Measurements from ENCODE around the gene PROSER2. TPM values are rescaled to one million over a fixed set of nuclear protein-coding genes. Genes with fewer than 3 reads are reported as not detected.

PROSER2 gene
- total and polyA plus RNA-seq, 12 donors = 0.34 to 1.6 (median 0.76) TPM

GRCh38 chr10:11910102-11910501 lies 86.9 kb downstream of the PROSER2 start:
- Histone ChIP-seq H3K27ac (no peak overlapping the region), H3K4me1 (no peaks in the 10 kb centered on the region), H3K4me3 (no peak overlapping the region), H3K36me3 (no peaks in the 10 kb centered on the region), H3K9me3 (no peaks in the 10 kb centered on the region), H3K27me3 (peaks cover 0 to 3% (median 0%) of the 10 kb centered on the region in 7 donors)
- 81 to 87% methylated on average over 10 of the region's 10 CpGs for WGBS, 2 donors
- no peak for DNase-seq
- ATAC-seq = no peak
- intact Hi-C loops (cut with DNase I) = no loop called here
- no peak for TF ChIP-seq CTCF (IDR thresholded peaks at IDR 0.05)

GRCh38 chr10:11913079-11913641 lies 90.0 kb downstream of the PROSER2 start:
- Histone ChIP-seq H3K36me3 (no peaks in the 10 kb centered on the region), H3K27me3 (peaks cover 0 to 3% (median 0%) of the 10 kb centered on the region in 7 donors), H3K4me3 (no peak overlapping the region), H3K27ac (no peak overlapping the region), H3K4me1 (no peaks in the 10 kb centered on the region), H3K9me3 (no peaks in the 10 kb centered on the region)
- peak in 1 of 8 donors; percentile 13 for ATAC-seq
- 57 to 59% methylated on average over 11 of the region's 11 CpGs for WGBS, 2 donors
- intact Hi-C loops (cut with DNase I) = no loop called here
- no peak for DNase-seq
- TF ChIP-seq CTCF (IDR thresholded peaks at IDR 0.05) = no peak

- H3K27ac ChIP-seq = no peak overlapping the region
- TF ChIP-seq CTCF (IDR thresholded peaks at IDR 0.05) = no peak
- DNase-seq (no peak), ATAC-seq (no peak)
- WGBS, 2 donors = 81 to 82% methylated on average over 8 of the region's 8 CpGs
- H3K4me1 ChIP-seq = no peaks in the 10 kb centered on the region
- intact Hi-C loops (cut with DNase I) = no loop called here
- no peak overlapping the region for H3K4me3 ChIP-seq
- H3K27me3 ChIP-seq = no peaks in the 10 kb centered on the region
- peaks cover 0 to 51% (median 25%) of the 10 kb centered on the region in 9 donors for H3K36me3 ChIP-seq
- no peaks in the 10 kb centered on the region for H3K9me3 ChIP-seq
Observed at GRCh38 chr10:11918384-11918783, 95.2 kb downstream of the PROSER2 start.

- 91 to 94% methylated on average over 7 of the region's 7 CpGs for WGBS, 2 donors
- TF ChIP-seq CTCF (IDR thresholded peaks at IDR 0.05) = no peak
- intact Hi-C loops (cut with DNase I) = no loop called here
Observed at GRCh38 chr10:11919271-11919670, 96.1 kb downstream of the PROSER2 start.

More at GRCh38 chr10:11919271-11919670, 96.1 kb downstream of the PROSER2 start:
- Histone ChIP-seq H3K36me3 (peaks cover 0 to 60% (median 25%) of the 10 kb centered on the region in 9 donors), H3K4me1 (no peaks in the 10 kb centered on the region), H3K27me3 (no peaks in the 10 kb centered on the region), H3K9me3 (no peaks in the 10 kb centered on the region), H3K27ac (no peak overlapping the region), H3K4me3 (no peak overlapping the region)
- no peak for DNase-seq
- ATAC-seq = no peak

Other genes starting within 250 kb of the PROSER2 start
- 10 to 100 TPM in 2 of 10 donors, 1 to 10 TPM in 8; 5.7 to 11.1 (median 8.9) TPM for gene USP6NL, start 211.7 kb upstream of the PROSER2 start, total RNA-seq
- 1 to 10 TPM; 1.8 to 4.1 TPM for gene USP6NL, start 211.7 kb upstream of the PROSER2 start, polyA plus RNA-seq
- 100 to 1,000 TPM in 2 of 10 donors, 10 to 100 TPM in 8; 39.6 to 114 (median 57.1) TPM for gene ECHDC3, start 81.0 kb upstream of the PROSER2 start, total RNA-seq
- gene ECHDC3, start 81.0 kb upstream of the PROSER2 start, polyA plus RNA-seq = 10 to 100 TPM; 15.0 to 83.1 TPM
- gene UPF2, start 219.5 kb downstream of the PROSER2 start, total RNA-seq = 10 to 100 TPM; 12.1 to 20.2 (median 16.0) TPM
- 10 to 100 TPM in 1 of 2 donors, 1 to 10 TPM in 1; 7.9 to 13.4 TPM for gene UPF2, start 219.5 kb downstream of the PROSER2 start, polyA plus RNA-seq
- gene DHTKD1, start 245.6 kb downstream of the PROSER2 start, total RNA-seq = 10 to 100 TPM; 13.7 to 44.0 (median 31.0) TPM
- 10 to 100 TPM; 10.8 to 11.6 TPM for gene DHTKD1, start 245.6 kb downstream of the PROSER2 start, polyA plus RNA-seq

All from heart right ventricle (tissue), 16 donors.